ENCODE measurements around the gene BNC2.

DNA sequence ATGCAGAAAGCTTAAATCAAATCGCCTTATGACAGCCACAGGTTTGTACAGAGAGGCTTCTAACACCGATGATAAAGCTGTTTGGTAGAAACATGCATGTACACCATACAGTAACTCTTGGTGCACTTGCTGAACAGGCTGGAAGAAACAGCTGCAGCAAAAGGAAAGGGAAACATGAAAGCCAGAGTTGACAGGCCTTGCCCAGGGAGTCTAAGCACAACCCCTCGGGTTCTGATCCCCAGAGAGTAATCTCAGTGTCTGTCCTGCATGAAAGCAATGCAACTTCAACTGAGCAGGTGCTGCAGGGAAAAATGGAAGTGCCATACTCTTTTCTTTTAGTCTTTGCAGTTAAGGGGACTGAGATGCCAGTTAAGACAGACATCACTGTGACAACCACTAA, 419.9 kb downstream of the BNC2 start:
- TF ChIP-seq EZH2 (IDR thresholded peaks at IDR 0.05) = no peak
- TF ChIP-seq CTCF (IDR thresholded peaks at IDR 0.05) = no peak
- no peak for TF ChIP-seq EZH2phosphoT487 (IDR thresholded peaks at IDR 0.05)
